ENCODE data around the gene XRN2.

The XRN2 gene

GRCh38 chr20:21303061-21303871, at the start of gene XRN2:
Gene XRN2 (plus strand): TSS chr20:21303331. CDS start chr20:21303399, 68 bp downstream.
- peak; percentile 99 for DNase-seq

- DNase-seq = no peak
Observed at GRCh38 chr20:21257192-21257591, 45.9 kb upstream of the XRN2 start.

GRCh38 chr20:21258411-21258810, 44.7 kb upstream of the XRN2 start:
- no peak for DNase-seq

- DNase-seq = no peak
Observed at GRCh38 chr20:21259346-21259745, 43.8 kb upstream of the XRN2 start.

- no peak for DNase-seq
Observed at GRCh38 chr20:21262812-21263211, 40.3 kb upstream of the XRN2 start.

- DNase-seq = no peak
Observed at GRCh38 chr20:21265261-21266190, 37.6 kb upstream of the XRN2 start.

GRCh38 chr20:21266191-21266536, 37.0 kb upstream of the XRN2 start:
- DNase-seq = no peak

- DNase-seq = no peak
Observed at GRCh38 chr20:21269772-21270171, 33.4 kb upstream of the XRN2 start.

GRCh38 chr20:21270806-21271205, 32.3 kb upstream of the XRN2 start:
- no peak for DNase-seq

- no peak for DNase-seq
Observed at GRCh38 chr20:21272279-21272678, 30.9 kb upstream of the XRN2 start.

GRCh38 chr20:21272679-21273078, 30.5 kb upstream of the XRN2 start:
- DNase-seq = no peak

GRCh38 chr20:21273755-21274386, 29.3 kb upstream of the XRN2 start:
- no peak for DNase-seq

- DNase-seq = no peak
Observed at GRCh38 chr20:21278829-21279228, 24.3 kb upstream of the XRN2 start.

GRCh38 chr20:21279706-21280521, 23.2 kb upstream of the XRN2 start:
- no peak for DNase-seq

GRCh38 chr20:21280522-21281016, 22.6 kb upstream of the XRN2 start:
- no peak for DNase-seq

GRCh38 chr20:21286775-21287174, 16.4 kb upstream of the XRN2 start:
- no peak for DNase-seq

- no peak for DNase-seq
Observed at GRCh38 chr20:21288587-21289370, 14.4 kb upstream of the XRN2 start.

- no peak for DNase-seq
Observed at GRCh38 chr20:21289651-21290050, 13.5 kb upstream of the XRN2 start.

- no peak for DNase-seq
Observed at GRCh38 chr20:21291026-21291425, 12.1 kb upstream of the XRN2 start.

- DNase-seq = no peak
Observed at GRCh38 chr20:21294755-21295154, 8.4 kb upstream of the XRN2 start.

GRCh38 chr20:21301940-21302663, 1.0 kb upstream of the XRN2 start:
- DNase-seq = no peak
